ENCODE results near the gene LARP1.

Gene LARP1

GRCh38 chr5:154788212-154788611 is 33.0 kb downstream of the LARP1 start:
- in situ Hi-C loops (cut with MboI; ENCODE audit: low sequenced_read_pairs): no loop called here

- in situ Hi-C loops (cut with MboI; ENCODE audit: low sequenced_read_pairs): no loop called here
Measured at GRCh38 chr5:154791535-154791934, 36.4 kb downstream of the LARP1 start.

- in situ Hi-C loops (cut with MboI; ENCODE audit: low sequenced_read_pairs): no loop called here
Measured at GRCh38 chr5:154793599-154794524, 38.7 kb downstream of the LARP1 start.

- in situ Hi-C loops (cut with MboI; ENCODE audit: low sequenced_read_pairs): no loop called here
Measured at GRCh38 chr5:154794525-154795234, 39.5 kb downstream of the LARP1 start.

GRCh38 chr5:154795235-154795596 is 40.0 kb downstream of the LARP1 start:
- in situ Hi-C loops (cut with MboI; ENCODE audit: low sequenced_read_pairs): no loop called here

- in situ Hi-C loops (cut with MboI; ENCODE audit: low sequenced_read_pairs): no loop called here
Measured at GRCh38 chr5:154797762-154798161, 42.6 kb downstream of the LARP1 start.

GRCh38 chr5:154800582-154800981 is 45.4 kb downstream of the LARP1 start:
- in situ Hi-C loops (cut with MboI; ENCODE audit: low sequenced_read_pairs): loop anchor here (25.0 kb wide), 1 partner anchor 138 kb away; no protein-coding TSS in a partner anchor

GRCh38 chr5:154801083-154801482 is 45.9 kb downstream of the LARP1 start:
- in situ Hi-C loops (cut with MboI; ENCODE audit: low sequenced_read_pairs): loop anchor here (25.0 kb wide), 1 partner anchor 139 kb away; no protein-coding TSS in a partner anchor

GRCh38 chr5:154802050-154802449 is 46.9 kb downstream of the LARP1 start:
- in situ Hi-C loops (cut with MboI; ENCODE audit: low sequenced_read_pairs): loop anchor here (25.0 kb wide), 1 partner anchor 140 kb away; no protein-coding TSS in a partner anchor

GRCh38 chr5:154806176-154806575 is 51.0 kb downstream of the LARP1 start:
- in situ Hi-C loops (cut with MboI; ENCODE audit: low sequenced_read_pairs): loop anchor here (25.0 kb wide), 1 partner anchor 144 kb away; no protein-coding TSS in a partner anchor

- in situ Hi-C loops (cut with MboI; ENCODE audit: low sequenced_read_pairs): loop anchor here (25.0 kb wide), 1 partner anchor 149 kb away; no protein-coding TSS in a partner anchor
Measured at GRCh38 chr5:154811239-154811638, 56.1 kb downstream of the LARP1 start.

- in situ Hi-C loops (cut with MboI; ENCODE audit: low sequenced_read_pairs): loop anchor here (25.0 kb wide), 1 partner anchor 150 kb away; no protein-coding TSS in a partner anchor
Measured at GRCh38 chr5:154811653-154812465, 56.7 kb downstream of the LARP1 start.

GRCh38 chr5:154813158-154813557 is 58.0 kb downstream of the LARP1 start:
- in situ Hi-C loops (cut with MboI; ENCODE audit: low sequenced_read_pairs): loop anchor here (25.0 kb wide), 1 partner anchor 151 kb away; no protein-coding TSS in a partner anchor

- in situ Hi-C loops (cut with MboI; ENCODE audit: low sequenced_read_pairs): loop anchor here (25.0 kb wide), 1 partner anchor 151 kb away; no protein-coding TSS in a partner anchor
Measured at GRCh38 chr5:154813736-154814135, 58.6 kb downstream of the LARP1 start.

- in situ Hi-C loops (cut with MboI; ENCODE audit: low sequenced_read_pairs): loop anchor here (25.0 kb wide), 1 partner anchor 153 kb away; no protein-coding TSS in a partner anchor
Measured at GRCh38 chr5:154815025-154815424, 59.8 kb downstream of the LARP1 start.

- in situ Hi-C loops (cut with MboI; ENCODE audit: low sequenced_read_pairs): loop anchor here (25.0 kb wide), 1 partner anchor 153 kb away; no protein-coding TSS in a partner anchor
Measured at GRCh38 chr5:154815684-154816247, 60.6 kb downstream of the LARP1 start.

GRCh38 chr5:154816891-154817492 is 61.8 kb downstream of the LARP1 start:
- in situ Hi-C loops (cut with MboI; ENCODE audit: low sequenced_read_pairs): loop anchor here (25.0 kb wide), 1 partner anchor 155 kb away; no protein-coding TSS in a partner anchor

- in situ Hi-C loops (cut with MboI; ENCODE audit: low sequenced_read_pairs): loop anchor here (25.0 kb wide), 1 partner anchor 156 kb away; no protein-coding TSS in a partner anchor
Measured at GRCh38 chr5:154817815-154818214, 62.6 kb downstream of the LARP1 start.

- in situ Hi-C loops (cut with MboI; ENCODE audit: low sequenced_read_pairs): loop anchor here (25.0 kb wide), 1 partner anchor 156 kb away; no protein-coding TSS in a partner anchor
Measured at GRCh38 chr5:154818471-154819116, 63.4 kb downstream of the LARP1 start.
